T-helper 22 cell (primary cell): ENCODE data around the gene SOX13.

Experiments
- DNase-seq: peaks from one replicate; pipeline ENCODE4 v3.0.0-alpha.2; 2020; ENCODE audit warnings: low read depth

The SOX13 gene

DNA sequence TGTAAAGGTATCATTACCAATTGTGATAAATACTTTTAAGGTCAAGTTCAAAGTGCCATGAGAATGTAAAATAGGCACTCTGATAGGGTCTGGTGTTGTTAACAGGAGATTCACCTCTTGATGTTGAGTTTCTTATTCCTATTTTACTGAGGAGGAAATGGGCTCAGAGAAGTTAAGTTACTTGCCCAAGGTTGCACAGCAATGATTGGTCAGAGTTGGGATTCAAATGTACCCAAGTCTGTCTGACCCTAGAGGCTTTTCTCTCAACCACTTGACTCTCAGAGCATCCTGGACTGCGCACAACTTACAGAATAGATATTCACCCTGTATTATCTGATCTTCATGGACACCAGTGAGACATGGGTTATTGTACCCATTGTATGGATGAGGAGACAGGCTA lies 33.9 kb downstream of the SOX13 start:
- DNase-seq, result no peak

DNA sequence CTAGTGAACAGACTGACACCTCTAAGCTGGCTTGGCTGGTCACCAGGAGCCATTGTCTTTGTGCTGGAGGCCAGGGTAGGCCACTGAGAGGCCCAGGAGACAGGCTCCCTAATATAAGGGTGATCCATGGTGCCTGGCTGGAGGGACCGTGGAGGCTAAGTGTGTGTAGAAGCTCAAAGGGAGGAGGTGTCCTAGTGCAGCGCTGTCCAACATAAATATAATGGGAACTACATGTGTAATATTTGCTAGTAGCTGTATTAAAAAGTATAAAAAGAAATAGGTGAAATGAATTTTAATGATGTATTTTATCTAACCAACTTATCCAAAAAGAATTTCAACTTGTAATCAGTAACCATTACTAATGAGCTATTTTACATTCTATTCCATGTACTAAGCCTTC lies 35.0 kb downstream of the SOX13 start:
- no peak for DNase-seq

DNA sequence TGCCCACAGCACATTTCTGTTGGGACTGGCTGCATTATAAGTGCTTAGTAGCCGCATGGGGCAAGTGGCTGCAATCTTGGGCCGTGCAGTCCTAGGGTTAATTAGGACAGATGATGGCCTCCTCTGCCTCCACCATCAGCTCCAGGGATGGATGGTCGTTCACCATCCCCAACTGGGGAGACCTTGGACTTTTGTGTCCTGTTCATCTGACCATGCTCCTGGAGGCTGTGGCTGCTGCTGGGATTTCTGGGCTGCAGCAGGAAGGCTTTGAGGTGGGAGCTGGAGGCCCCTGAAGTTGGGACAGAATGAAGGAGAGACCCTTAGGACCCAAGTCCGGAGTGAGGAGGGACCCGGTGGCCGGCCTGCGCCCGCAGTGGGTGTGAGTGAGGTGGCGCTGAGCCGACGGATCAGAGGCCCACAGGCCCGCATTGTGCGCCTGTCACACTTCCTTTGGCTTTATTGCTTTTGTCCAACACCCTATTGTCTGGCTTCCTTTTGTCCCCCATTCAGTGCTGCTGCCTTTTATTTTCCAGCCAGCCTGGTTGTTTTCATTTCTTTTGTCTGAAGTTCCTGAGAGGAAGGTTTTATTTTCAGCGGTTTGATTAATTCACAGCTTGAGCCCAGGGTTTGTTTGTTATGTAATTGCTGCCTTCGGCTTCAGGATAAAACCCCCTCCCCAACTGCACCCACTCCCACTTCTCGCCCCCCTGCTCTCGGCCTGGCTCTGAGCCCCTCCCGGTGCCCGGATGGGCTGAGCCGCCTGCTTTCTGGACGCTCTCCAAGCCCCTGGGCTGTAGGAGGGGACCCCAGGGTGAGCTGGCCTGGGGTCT lies 35.6 kb downstream of the SOX13 start:
- no peak for DNase-seq

DNA sequence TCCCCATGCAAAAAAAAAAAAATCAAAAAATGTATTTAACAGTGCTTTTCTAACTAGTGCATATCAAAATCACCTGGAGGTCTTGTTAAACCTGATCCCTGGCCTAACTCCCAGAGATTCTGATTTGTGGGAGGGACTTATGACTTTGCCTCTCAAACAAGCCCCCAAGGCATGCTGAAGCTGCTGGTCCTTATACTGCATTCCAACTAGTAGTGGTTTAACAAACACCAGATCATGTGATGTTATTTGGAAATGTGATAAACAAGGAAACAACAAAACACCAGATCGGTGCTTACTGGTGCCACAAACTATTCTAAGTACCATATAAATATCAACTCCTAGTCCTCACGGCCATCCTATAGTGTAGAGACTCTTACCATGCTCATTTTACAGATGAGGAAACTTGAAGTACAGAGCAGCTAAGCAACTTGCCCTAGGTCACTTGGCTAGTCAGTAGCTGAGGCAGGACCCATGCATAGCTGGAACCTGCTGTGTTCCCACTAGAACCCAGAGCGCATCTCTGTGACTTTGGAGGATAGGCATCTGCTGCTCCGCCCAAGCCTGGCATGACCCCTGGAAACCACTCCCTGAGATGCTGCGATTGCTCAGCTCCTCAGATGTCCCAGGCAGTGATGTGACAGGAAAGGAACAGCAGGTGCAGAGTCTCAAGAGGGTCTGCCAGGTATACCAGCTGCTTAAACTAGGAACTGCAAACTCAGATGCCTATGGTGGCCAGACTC lies 38.1 kb downstream of the SOX13 start:
- DNase-seq, result no peak

DNA sequence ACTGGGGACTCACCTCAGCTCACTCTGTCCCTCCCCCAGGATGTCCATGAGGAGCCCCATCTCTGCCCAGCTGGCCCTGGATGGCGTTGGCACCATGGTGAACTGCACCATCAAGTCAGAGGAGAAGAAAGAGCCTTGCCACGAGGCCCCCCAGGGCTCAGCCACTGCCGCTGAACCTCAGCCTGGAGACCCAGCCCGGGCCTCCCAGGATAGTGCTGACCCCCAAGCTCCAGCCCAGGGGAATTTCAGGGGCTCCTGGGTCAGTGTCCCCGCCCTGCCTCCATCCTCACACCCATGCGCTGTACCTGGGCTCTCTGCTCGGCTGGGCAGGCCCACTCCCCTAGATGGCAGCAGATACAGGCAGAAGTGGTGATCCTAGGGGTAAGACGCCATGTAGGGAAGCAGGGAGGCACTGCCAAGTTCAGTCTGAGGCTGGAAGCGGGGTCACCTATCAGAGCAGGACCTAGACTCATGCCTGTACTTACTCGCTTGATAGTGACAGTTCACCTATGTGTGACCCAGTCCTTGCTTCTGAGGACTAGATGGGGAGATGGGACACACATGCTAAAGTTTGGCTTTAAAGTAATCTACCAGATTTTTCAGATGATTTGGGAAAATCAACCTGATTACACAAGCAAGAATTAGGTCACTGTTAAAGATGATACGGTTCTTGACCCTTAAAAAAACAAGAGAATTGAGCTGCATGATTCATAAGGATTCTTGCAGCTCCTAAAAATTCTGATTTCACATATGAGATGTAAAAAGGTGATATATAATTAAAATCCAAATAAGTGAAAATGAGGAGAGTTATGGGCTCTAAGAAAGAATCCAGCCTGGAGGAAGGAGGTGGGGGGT lies 40.2 kb downstream of the SOX13 start:
- DNase-seq, result no peak

DNA sequence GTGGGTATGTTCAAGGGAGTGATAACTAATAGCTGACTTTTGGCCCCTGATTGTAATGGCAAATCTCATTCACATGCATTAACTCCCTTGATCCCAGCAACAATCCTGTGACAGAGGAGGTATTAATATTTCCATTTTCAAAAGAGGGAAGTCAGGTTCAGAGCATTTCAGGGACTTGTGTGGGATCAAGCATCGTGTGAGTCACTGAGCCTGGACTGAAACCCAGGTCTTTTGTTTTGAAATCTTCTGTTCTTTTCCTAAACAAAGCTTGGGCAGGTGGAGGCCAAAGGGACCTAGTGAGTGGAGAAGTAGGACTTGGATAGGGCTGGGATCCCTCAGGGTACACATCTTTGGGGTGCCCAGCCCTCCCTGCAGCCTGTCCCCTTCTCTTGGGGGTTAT lies 41.0 kb downstream of the SOX13 start:
- no peak for DNase-seq

DNA sequence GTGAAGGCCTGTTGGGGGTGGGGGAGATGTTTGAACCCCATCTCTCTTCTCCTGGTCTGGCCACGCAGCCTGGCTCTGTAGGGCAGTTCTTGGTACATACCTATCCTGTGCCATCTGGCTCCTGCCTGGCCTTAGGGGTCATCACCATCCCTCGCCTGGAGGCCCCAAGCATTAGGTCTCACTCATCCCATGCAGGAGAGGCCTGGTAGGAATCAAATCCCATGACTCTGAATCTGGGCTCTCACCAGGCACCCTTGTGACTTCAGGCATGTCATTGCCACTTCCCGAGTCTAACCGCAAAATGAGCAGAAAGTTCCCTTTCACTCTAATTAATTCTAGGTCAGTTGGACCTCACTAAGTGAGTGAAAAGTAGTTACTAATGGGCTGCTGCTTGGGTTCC lies 41.7 kb downstream of the SOX13 start:
- no peak for DNase-seq

DNA sequence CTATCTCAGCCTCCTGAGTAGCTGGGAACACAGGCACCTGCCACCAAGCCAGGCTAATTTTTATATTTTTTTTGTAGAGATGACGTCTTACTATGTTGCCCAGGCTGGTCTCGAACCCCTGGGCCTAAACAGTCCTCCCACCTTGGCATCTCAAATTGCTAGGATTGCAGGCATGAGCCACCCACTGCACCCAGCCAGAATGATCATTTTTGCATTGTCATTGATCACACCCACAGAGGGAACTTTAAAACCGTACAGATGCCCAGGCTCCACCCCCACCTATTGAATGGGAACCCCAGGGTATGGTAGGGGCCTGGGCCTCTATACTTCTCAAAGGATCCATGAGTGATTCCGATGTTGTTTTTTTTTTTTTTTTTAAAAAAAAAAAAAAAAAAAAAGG lies 42.2 kb downstream of the SOX13 start:
- DNase-seq, result no peak

DNA sequence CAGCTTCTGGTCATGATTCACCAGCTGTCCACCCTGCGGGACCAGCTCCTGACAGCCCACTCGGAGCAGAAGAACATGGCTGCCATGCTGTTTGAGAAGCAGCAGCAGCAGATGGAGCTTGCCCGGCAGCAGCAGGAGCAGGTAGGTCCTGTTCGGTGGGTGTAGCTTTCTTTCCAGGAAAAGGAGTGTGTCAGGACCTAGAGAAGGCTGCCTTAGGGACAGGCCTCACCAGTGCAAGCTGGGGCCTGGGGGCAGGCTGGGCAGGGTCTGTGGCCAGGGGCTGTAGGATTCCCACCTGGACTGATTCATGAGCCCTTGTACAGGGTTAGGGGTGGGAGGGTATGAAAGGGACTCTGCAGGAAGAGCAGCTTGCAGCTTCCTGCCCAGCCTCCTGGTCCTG lies 43.6 kb downstream of the SOX13 start:
- no peak for DNase-seq

DNA sequence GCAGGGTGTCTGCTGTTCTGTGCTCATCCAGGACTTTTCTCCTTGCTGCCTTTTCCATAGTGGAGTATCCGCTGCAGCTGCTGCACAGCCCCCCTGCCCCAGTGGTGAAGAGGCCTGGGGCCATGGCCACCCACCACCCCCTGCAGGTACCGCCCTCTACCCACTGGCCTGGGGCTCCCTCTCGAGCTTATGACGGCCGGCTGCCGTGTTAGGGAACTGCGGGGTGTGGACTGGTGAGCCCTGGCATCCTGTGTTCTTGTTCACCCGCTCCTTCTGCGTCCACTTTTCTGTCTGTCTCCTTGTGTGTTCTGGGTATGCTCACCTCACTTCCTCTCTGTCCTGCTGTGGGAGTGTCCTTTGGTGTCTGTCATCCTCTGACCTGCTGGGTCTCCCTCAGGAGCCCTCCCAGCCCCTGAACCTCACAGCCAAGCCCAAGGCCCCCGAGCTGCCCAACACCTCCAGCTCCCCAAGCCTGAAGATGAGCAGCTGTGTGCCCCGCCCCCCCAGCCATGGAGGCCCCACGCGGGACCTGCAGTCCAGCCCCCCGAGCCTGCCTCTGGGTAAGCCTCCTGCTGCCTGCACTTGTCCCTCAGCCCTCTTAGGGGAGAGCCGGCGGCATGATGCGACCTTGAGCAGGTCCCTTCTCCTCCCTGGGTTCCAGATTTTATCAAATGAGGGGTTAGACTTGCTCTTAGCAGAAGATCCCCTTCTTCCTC lies 49.1 kb downstream of the SOX13 start:
- DNase-seq, result no peak

DNA sequence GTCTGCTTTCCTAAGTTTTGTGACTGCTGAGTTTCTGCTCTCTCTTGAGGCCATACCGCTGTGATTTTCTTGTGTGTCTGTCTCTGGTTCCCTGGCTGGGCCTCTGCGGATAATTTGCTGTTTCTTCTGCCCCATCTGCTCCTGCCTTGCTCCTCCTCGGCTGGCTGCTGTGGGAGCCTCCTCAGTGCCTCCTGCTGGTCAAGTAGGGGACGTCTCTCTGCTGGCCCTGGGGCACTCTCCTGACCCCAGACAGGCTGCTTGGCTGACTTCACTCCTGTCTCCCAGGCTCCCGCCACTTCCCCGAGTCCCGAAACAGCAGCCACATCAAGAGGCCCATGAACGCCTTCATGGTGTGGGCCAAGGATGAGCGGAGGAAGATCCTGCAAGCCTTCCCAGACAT lies 50.5 kb downstream of the SOX13 start:
- DNase-seq, result no peak

DNA sequence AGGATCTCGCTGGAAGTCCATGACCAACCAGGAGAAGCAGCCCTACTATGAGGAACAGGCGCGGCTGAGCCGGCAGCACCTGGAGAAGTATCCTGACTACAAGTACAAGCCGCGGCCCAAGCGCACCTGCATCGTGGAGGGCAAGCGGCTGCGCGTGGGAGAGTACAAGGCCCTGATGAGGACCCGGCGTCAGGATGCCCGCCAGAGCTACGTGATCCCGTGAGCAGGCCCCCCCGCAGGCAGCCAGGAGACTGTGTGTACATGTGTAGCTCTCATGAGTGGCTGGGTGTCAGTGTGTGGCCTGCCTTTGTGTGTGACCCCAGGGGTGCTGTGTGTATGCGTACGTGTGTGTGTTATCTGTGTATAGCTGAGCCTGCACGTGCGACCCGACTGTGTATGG lies 51.7 kb downstream of the SOX13 start:
- DNase-seq, result no peak

DNA sequence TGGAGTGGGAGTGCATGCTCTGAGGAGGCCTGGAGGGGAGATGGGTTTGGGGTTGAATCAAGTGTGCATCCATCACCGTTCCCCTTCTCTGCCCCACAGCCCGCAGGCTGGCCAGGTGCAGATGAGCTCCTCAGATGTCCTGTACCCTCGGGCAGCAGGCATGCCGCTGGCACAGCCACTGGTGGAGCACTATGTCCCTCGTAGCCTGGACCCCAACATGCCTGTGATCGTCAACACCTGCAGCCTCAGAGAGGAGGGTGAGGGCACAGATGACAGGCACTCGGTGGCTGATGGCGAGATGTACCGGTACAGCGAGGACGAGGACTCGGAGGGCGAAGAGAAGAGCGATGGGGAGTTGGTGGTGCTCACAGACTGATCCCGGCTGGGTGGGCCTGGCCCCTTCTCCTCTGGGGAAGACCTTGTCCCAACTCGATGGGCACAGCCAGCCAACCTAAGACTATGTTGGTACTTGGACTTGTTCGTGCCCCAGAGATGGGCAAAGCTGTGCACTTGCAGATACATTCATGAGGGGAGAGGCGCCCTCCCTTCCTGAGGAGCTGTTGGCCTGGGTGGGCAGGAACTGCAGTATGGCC lies 52.9 kb downstream of the SOX13 start:
- no peak for DNase-seq

DNA sequence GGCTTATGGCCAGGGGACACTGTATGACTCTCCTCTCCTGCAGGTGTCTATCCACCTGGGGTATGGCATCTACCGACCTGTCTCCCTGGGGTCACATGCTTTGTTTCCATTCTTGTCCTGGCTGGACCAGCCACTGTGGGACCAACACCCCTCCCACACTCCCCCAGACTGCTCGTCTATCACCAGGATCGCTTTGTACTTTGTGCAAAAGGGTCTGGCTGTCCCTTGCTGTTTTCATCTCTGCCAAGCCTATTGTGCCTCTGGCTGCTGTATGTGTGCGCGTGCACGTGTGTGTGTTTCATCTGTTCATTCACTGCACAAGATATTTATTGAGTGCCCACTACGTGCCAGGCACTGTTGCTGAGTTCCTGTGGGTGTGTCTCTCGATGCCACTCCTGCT lies 53.5 kb downstream of the SOX13 start:
- no peak for DNase-seq

DNA sequence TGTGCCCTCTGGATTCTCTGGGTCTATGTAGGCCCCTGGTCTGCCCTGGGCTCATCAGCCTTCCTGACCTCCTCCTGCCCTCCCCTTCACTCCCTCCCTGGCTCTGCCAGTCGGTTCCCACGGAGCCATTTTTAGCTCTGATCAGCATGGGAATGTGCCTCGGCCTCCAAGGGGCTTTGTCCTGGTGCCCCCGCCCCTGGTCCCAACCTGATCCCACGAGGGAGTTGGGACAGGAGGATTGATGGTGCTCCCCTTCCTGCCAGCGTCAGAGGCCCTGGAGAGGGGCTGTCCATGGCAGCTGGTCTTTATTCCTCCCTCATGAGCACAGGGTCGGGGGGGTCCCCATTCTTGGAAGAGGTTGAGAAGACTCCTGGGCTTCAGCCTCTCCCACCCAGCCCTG lies 54.0 kb downstream of the SOX13 start:
- DNase-seq, result no peak

DNA sequence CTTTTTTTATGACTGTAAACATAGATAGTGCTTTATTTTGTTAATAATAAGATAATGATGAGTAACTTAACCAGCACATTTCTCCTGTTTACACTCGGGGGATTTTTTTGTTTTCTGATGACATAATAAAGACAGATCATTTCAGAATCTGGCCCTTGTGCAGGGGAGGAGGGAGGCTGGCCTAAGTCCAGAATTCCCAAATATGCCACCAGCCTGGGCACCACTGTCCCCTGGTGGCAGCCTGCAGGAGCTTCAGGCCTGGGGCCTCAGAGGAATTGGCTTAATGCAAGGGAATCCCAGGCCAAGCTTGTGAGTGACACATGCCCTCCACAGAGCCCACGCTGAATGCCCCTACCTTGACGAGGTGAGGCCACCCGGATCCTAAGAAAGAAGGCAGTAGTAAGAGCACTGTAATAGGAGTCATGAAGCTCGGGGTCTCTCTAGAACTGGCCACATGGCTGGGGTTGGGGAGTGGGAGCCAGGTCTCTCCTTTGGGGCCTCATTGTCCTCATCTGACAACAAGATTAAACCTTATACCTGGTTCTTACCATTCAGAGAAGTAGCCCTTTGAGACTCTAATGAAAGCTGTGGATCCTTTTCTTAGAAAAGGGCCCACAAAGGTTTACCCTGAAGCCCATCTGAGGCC lies 54.8 kb downstream of the SOX13 start:
- no peak for DNase-seq

DNA sequence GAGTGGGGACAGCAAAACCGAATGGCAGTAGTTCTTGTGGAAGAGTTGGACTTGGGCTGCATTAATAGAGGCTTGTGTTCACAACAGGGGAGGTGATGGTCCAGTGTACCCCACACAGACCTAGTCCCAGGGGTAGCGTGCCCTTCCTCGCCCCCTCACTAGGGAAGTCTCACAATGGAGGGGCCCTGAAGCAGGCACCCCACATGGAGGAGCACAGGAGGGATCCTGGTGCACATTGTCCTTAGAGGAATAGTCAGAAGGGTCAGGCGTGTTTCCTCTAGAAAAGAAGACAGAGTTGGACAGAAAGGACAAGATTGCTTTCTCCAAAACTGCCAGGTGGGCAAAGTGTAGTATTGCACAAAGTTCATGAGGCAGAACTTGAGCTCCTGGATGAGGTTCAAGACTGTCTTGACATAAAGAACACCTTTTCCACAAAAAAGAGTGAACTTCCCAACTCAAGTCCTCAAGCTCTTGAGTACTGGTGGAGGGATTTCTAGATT lies 55.6 kb downstream of the SOX13 start:
- no peak for DNase-seq

DNA sequence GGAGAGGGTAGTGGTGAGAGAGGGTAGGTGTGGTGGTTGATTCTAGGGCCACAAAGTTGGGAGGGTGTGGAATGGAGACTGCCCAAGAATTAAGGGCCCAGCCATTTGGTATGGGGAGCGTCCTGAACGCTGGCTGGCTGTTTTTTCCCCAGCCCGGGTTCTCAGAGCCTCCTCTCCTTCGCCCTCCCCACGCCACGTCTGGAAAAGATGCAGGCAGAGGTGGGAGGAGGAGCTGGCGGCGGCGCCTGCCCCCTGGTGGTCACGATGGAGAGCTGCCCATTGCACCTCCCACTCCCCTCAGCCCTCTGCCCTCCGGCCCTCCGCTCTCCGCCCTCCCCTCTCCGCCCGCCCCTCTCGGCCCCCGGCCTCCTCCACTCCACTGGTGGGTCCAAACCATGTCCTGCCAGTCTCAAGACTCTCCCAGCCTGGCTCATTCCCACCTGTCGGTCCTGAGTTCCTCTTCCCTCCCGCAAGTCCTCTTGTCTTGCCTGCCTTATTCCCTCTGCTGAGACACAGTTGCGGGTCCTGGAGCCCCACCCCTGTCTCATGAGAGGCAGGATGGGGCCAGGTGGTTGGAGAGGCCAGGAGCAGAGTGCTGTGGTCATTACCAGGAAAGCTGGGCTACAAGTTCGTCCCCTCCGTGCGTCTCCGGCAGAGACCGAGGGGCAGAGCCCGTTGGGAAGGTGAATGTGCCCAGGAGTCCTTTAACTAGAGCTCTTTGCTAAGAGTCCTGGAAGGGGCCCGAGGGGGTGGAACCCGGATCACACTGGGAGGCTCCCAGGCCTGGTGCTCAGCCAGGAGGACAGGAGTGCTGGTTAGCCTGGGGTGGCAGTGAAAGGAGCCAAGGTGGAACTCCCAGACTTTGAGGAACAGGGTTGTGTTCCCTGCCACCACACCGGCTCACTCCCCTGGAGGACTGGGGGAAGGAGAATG lies 56.3 kb downstream of the SOX13 start:
- DNase-seq, result peak; percentile 29

DNA sequence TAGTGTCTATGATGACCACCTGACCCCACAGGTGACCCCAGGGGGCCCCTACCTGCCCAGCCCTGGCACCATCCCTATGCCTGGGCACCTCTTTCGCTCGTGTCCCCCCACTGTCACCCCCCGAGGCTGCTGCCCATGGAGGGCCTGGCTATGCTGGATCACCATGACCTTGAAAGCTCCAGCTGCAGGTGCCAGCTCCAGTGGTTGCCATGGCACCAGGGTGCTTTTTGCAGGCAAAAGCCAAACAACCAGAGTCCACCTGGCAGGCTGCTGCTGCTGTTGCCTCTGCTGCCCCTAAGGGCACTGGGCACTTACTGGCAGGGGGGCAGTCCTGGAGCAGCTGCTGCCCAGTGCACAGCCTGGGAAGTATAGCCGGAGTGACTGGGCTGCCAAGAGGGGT lies 57.3 kb downstream of the SOX13 start:
- no peak for DNase-seq
